Heart left ventricle (tissue), 16 donors: ENCODE data around the gene USP15. TPM values are rescaled to one million over a fixed set of nuclear protein-coding genes. Genes with fewer than 3 reads are reported as not detected.
A peak's percentile ranks its signal among the peaks of the same experiment; 100 is the strongest.

Experiments
- ATAC-seq, 4 donors: fragments of 200-7000 bp; cut with Tn5 transposase; one replicate each; pipeline ENCODE4 v1.9.1; 2020 to 2022; ENCODE audit warnings: moderate library complexity in 4 of 4, mild to moderate bottlenecking in 3 of 4, moderate number of reproducible peaks in 1 of 4
- DNase-seq, 5 donors: peaks; one replicate each; pipeline ENCODE4 v3.0.0-alpha.2; 2020
- H3K27ac ChIP-seq, 12 donors: fragments of 200-600 bp; sonication (generic) in 4 of 12; one replicate each; pipeline versions ENCODE4 v1.5.0 to v1.8.0; 2016 to 2022; ENCODE audit warnings: mild to moderate bottlenecking in 2 of 12
- H3K27me3 ChIP-seq, 9 donors: fragments of 200-600 bp; sonication (generic) in 2 of 9; one replicate each; pipeline versions ENCODE4 v1.5.1 to v1.8.0; 2016 to 2022; ENCODE audit warnings: mild to moderate bottlenecking in 3 of 9
- H3K36me3 ChIP-seq, 9 donors: fragments of 200-600 bp; sonication (generic) in 2 of 9; one replicate each; pipeline versions ENCODE4 v1.5.0 to v1.8.0; 2018 to 2022; ENCODE audit warnings: mild to moderate bottlenecking in 2 of 9
- H3K4me1 ChIP-seq, 12 donors: fragments of 200-600 bp; sonication (generic) in 4 of 12; one replicate each; pipeline versions ENCODE4 v1.5.0 to v1.8.0; 2016 to 2022; ENCODE audit warnings: mild to moderate bottlenecking in 3 of 12
- H3K4me3 ChIP-seq, 12 donors: fragments of 200-600 bp; sonication (generic) in 4 of 12; one replicate each; pipeline versions ENCODE4 v1.5.0 to v1.8.0; 2017 to 2022; ENCODE audit warnings: mild to moderate bottlenecking in 9 of 12, moderate library complexity in 4 of 12
- H3K9me3 ChIP-seq, 12 donors: fragments of 200-600 bp; sonication (generic) in 4 of 12; one replicate each; pipeline versions ENCODE4 v1.5.0 to v1.8.0; 2016 to 2022; ENCODE audit warnings: mild to moderate bottlenecking in 1 of 12
- POLR2A ChIP-seq, 2 donors: fragments of 450-650 bp; IDR thresholded peaks; one replicate each; pipeline ENCODE4 v1.6.1; 2017; ENCODE audit warnings: antibody characterized with exemption in 2 of 2, mild to moderate bottlenecking in 2 of 2, moderate library complexity in 2 of 2
- WGBS, 4 donors: extraction: QIAGEN DNeasy Blood & Tissue Kit in 2 of 4; methylation state at CpG; one replicate each; pipeline versions ENCODE4 v1.1.5 to v1.1.7; 2013 to 2018; 5-methylcytosine and 5-hydroxymethylcytosine counted together
- intact Hi-C, 10 donors: fragments of 100-400 bp; cut with DNase I; formaldehyde crosslinking; loops; one replicate each; pipeline versions ENCODE4 v1.11.1 to v1.14.2; 2022
- polyA plus RNA-seq, 2 donors: library from polyadenylated mRNA; stranded (reverse); fragments of 200-250 nt; gene quantifications; one replicate each; pipeline ENCODE4 v1.2.3, GENCODE V29; 2013
- total RNA-seq, 9 donors: library from RNA; depleted of rRNA in 2 of 9; stranded (reverse); fragments of >200 nt in 2 of 9; fragmentation: NEBNext Ultra II Directional in 3 of 9; extraction: Animal tissue kit (Norgen Biotek cat#: 25700) in 3 of 9; gene quantifications; one replicate each; pipeline versions ENCODE4 v1.1.0 to v1.2.4, GENCODE V29; 2016 to 2023
- TF ChIP-seq, protein P1 (sequence below), 12 donors: fragments of 200-600 bp; sonication (generic) in 4 of 12; IDR thresholded peaks; one replicate each; pipeline versions ENCODE4 v1.5.0 to v1.8.0; 2018 to 2022; ENCODE audit warnings: antibody characterized with exemption in 12 of 12, mild to moderate bottlenecking in 5 of 12
- donor health status: ischemic (EF 13 %, LVEDD 7.1; RV severe dilation, severe dysfunction).
- donor health status: healthy with polysubstance abuse.
- donor health status: DM: no; HTN: yes; CAD: no.
- donor health status: DM: no; HTN: no; CAD: no.
- donor health status: ischemic (EF 25% LVEDD 6.9; RV normal size, moderate dysfunction).
- donor health status: ischemic (EF 25% LVEDD 5.7; RV mildly dilated, moderate dysfunction).
- donor health status: healthy.
- donor health status: DM: yes; HTN: yes; CAD: no.
- donor health status: ischemic (EF 35%, LVEDD 5.7; RV mildly dilated, moderate dysfunction).
- donor health status: nonischemic (EF 11% LVEDD 7.7; RV severe dilation, severe dysfunction).
- donor health status: DM: yes; HTN: yes; CAD: no.
- donor health status: PGD.
- donor health status: ischemic (EF 29% LVEDD 5.4; RV normal size, mild dysfunction).
- donor health status: nonischemic (EF 23%, LVEDD 6.1; RV moderate dilation, normal function).

The USP15 gene
- total and polyA plus RNA-seq, 11 donors, result 33.3 to 69.7 (median 60.6) TPM

GRCh38 chr12:62263966-62264365 lies 3.8 kb downstream of the USP15 start:
- H3K9me3 ChIP-seq, result no peaks in the 10 kb centered on the region
- no peaks in the 10 kb centered on the region for H3K27me3 ChIP-seq
- intact Hi-C loops, result loop anchor here in 5 of 10 donors (5.0 to 10.0 kb wide), 4 partner anchors 51 to 203 kb away; partner anchors contain the start of gene MON2 (in 1 of the 5)
- TF ChIP-seq, protein P1, sequence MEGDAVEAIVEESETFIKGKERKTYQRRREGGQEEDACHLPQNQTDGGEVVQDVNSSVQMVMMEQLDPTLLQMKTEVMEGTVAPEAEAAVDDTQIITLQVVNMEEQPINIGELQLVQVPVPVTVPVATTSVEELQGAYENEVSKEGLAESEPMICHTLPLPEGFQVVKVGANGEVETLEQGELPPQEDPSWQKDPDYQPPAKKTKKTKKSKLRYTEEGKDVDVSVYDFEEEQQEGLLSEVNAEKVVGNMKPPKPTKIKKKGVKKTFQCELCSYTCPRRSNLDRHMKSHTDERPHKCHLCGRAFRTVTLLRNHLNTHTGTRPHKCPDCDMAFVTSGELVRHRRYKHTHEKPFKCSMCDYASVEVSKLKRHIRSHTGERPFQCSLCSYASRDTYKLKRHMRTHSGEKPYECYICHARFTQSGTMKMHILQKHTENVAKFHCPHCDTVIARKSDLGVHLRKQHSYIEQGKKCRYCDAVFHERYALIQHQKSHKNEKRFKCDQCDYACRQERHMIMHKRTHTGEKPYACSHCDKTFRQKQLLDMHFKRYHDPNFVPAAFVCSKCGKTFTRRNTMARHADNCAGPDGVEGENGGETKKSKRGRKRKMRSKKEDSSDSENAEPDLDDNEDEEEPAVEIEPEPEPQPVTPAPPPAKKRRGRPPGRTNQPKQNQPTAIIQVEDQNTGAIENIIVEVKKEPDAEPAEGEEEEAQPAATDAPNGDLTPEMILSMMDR (IDR thresholded peaks at IDR 0.05), result no peak
- TF ChIP-seq POLR2A (IDR thresholded peaks at IDR 0.05), result no peak
- peak overlapping the region in 1 of 12 donors; percentile 77 for H3K27ac ChIP-seq
- no peak for ATAC-seq
- WGBS, 4 donors, result 90 to 93% (median 92%) methylated on average over 11 of the region's 11 CpGs
- DNase-seq, result no peak
- peaks cover 0 to 84% (median 63%) of the 10 kb centered on the region in 12 donors for H3K4me1 ChIP-seq
- no peaks in the 10 kb centered on the region for H3K36me3 ChIP-seq
- H3K4me3 ChIP-seq, result peak overlapping the region in 1 of 12 donors; percentile 93

- TF ChIP-seq, protein P1 (IDR thresholded peaks at IDR 0.05), result no peak
- TF ChIP-seq POLR2A (IDR thresholded peaks at IDR 0.05), result no peak
- Histone ChIP-seq H3K4me1 (peaks cover 0 to 88% (median 60%) of the 10 kb centered on the region in 12 donors), H3K9me3 (no peaks in the 10 kb centered on the region), H3K36me3 (no peaks in the 10 kb centered on the region), H3K27ac (peak overlapping the region in 1 of 12 donors; percentile 77), H3K4me3 (peak overlapping the region in 1 of 12 donors; percentile 93), H3K27me3 (no peaks in the 10 kb centered on the region)
- no peak for ATAC-seq
- DNase-seq, result no peak
- 74 to 80% (median 75%) methylated on average over 3 of the region's 3 CpGs for WGBS, 4 donors
- intact Hi-C loops, result loop anchor here in 5 of 10 donors (5.0 to 10.0 kb wide), 4 partner anchors 50 to 203 kb away; partner anchors contain the start of gene MON2 (in 1 of the 5)
These were observed 4.5 kb downstream of the USP15 start for GRCh38 chr12:62264706-62265105.

DNA sequence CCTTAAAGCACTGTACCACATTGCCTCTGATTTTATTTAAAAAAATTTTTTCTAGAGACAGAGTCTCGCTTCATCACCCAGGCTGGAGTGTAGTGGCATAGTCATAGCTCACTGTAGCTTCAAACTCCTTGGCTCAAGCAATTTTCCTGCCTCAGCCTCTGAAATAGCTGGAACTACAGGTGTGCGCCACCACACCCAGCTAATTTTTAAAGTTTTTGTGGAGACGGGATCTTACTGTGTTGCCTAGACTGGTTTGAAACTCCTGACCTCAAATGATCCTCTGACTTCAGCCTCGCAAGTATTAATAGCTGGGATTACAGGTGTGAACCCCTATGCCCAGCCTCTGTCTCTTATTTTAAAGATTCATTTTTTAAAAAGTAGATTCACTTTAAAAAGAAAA lies 5.3 kb downstream of the USP15 start:
- Histone ChIP-seq H3K27ac (peak overlapping the region in 1 of 12 donors; percentile 77), H3K4me1 (peaks cover 0 to 96% (median 63%) of the 10 kb centered on the region in 12 donors), H3K9me3 (no peaks in the 10 kb centered on the region), H3K36me3 (no peaks in the 10 kb centered on the region), H3K27me3 (no peaks in the 10 kb centered on the region), H3K4me3 (no peak overlapping the region)
- intact Hi-C loops, result loop anchor here in 4 of 10 donors (10.0 kb wide), 3 partner anchors 49 to 109 kb away; no protein-coding TSS in a partner anchor
- ATAC-seq (no peak), DNase-seq (no peak)
- 86 to 93% (median 87%) methylated on average over 4 of the region's 4 CpGs for WGBS, 4 donors
- TF ChIP-seq POLR2A (IDR thresholded peaks at IDR 0.05), result no peak
- TF ChIP-seq, protein P1 (IDR thresholded peaks at IDR 0.05), result no peak

- H3K36me3 ChIP-seq, result no peaks in the 10 kb centered on the region
- 82 to 84% (median 84%) methylated on average over 2 of the region's 2 CpGs for WGBS, 4 donors
- TF ChIP-seq POLR2A (IDR thresholded peaks at IDR 0.05), result no peak
- TF ChIP-seq, protein P1 (IDR thresholded peaks at IDR 0.05), result no peak
- H3K9me3 ChIP-seq, result no peaks in the 10 kb centered on the region
- H3K27me3 ChIP-seq, result no peaks in the 10 kb centered on the region
- intact Hi-C loops, result loop anchor here in 4 of 10 donors (10.0 kb wide), 3 partner anchors 48 to 108 kb away; no protein-coding TSS in a partner anchor
- peak overlapping the region in 1 of 12 donors; percentile 15 for H3K27ac ChIP-seq
- no peak overlapping the region for H3K4me3 ChIP-seq
- ATAC-seq, result no peak
- peaks cover 0 to 99% (median 69%) of the 10 kb centered on the region in 12 donors for H3K4me1 ChIP-seq
- DNase-seq, result no peak
These were observed 6.8 kb downstream of the USP15 start for GRCh38 chr12:62267026-62267425.
